Activated T-cell treated with anti-CD3 and anti-CD28 coated beads, Interleukin-2, amount 50 U/mL, for 24 hours (primary cell): ENCODE measurements around the gene TVP23A.
"Not testable (repeated sequence)": the region's sequence is repeated elsewhere in the genome, so short reads cannot be mapped to it uniquely, and the experiment has no call there.

Source experiments
- DNase-seq: peaks from one replicate; pipeline ENCODE4 v3.0.0-alpha.2; 2020
- H3K27ac Mint-ChIP-seq: 2 replicates; pipeline ENCODE4 v1.8.0; 2020; ENCODE audit warnings: mild to moderate bottlenecking, mixed read lengths
- H3K27me3 Mint-ChIP-seq: 2 replicates; pipeline ENCODE4 v1.8.0; 2020; ENCODE audit warnings: mixed read lengths
- H3K36me3 Mint-ChIP-seq: 2 replicates; pipeline ENCODE4 v1.8.0; 2020; ENCODE audit warnings: low read depth, mixed read lengths
- H3K4me1 Mint-ChIP-seq: 2 replicates; pipeline ENCODE4 v1.8.0; 2020; ENCODE audit warnings: low read depth, mixed read lengths
- H3K4me3 Mint-ChIP-seq: 2 replicates; pipeline ENCODE4 v1.8.0; 2020; ENCODE audit warnings: mild to moderate bottlenecking, moderate library complexity, mixed read lengths
- H3K9me3 Mint-ChIP-seq: 2 replicates; pipeline ENCODE4 v1.8.0; 2020; ENCODE audit warnings: mixed read lengths

Gene TVP23A

GRCh38 chr16:10847176-10847575 is 28.6 kb upstream of the TVP23A start:
- H3K9me3 Mint-ChIP-seq: no peaks in the 10 kb centered on the region
- peaks cover 2% of the 10 kb centered on the region for H3K4me1 Mint-ChIP-seq
- H3K27ac Mint-ChIP-seq: no peak overlapping the region
- peaks cover 24% of the 10 kb centered on the region for H3K27me3 Mint-ChIP-seq
- DNase-seq: no peak
- no peaks in the 10 kb centered on the region for H3K36me3 Mint-ChIP-seq
- no peak overlapping the region for H3K4me3 Mint-ChIP-seq

GRCh38 chr16:10846213-10846998 is 27.8 kb upstream of the TVP23A start:
- no peak for DNase-seq
- Mint-ChIP-seq H3K27me3 (peaks cover 26% of the 10 kb centered on the region), H3K4me1 (no peaks in the 10 kb centered on the region), H3K4me3 (no peak overlapping the region), H3K9me3 (no peaks in the 10 kb centered on the region), H3K36me3 (no peaks in the 10 kb centered on the region), H3K27ac (no peak overlapping the region)

GRCh38 chr16:10840703-10841102 is 22.1 kb upstream of the TVP23A start:
- H3K4me1 Mint-ChIP-seq: peaks cover 1% of the 10 kb centered on the region
- peaks cover 20% of the 10 kb centered on the region for H3K27me3 Mint-ChIP-seq

GRCh38 chr16:10839279-10839666 is 20.7 kb upstream of the TVP23A start:
- Mint-ChIP-seq H3K27ac (no peak overlapping the region), H3K4me1 (peaks cover 5% of the 10 kb centered on the region), H3K9me3 (no peaks in the 10 kb centered on the region), H3K36me3 (no peaks in the 10 kb centered on the region), H3K27me3 (peaks cover 19% of the 10 kb centered on the region), H3K4me3 (no peak overlapping the region)
- no peak for DNase-seq

More at GRCh38 chr16:10840703-10841102, 22.1 kb upstream of the TVP23A start:
- no peak for DNase-seq
- Mint-ChIP-seq H3K27ac (no peak overlapping the region), H3K36me3 (no peaks in the 10 kb centered on the region), H3K9me3 (no peaks in the 10 kb centered on the region), H3K4me3 (no peak overlapping the region)

GRCh38 chr16:10838621-10839278 is 20.2 kb upstream of the TVP23A start:
- Mint-ChIP-seq H3K4me3 (no peak overlapping the region), H3K27ac (no peak overlapping the region), H3K36me3 (no peaks in the 10 kb centered on the region), H3K27me3 (peaks cover 23% of the 10 kb centered on the region), H3K4me1 (peaks cover 5% of the 10 kb centered on the region), H3K9me3 (no peaks in the 10 kb centered on the region)
- DNase-seq: no peak

GRCh38 chr16:10836174-10836853 is 17.7 kb upstream of the TVP23A start:
- H3K4me1 Mint-ChIP-seq: peaks cover 5% of the 10 kb centered on the region
- no peaks in the 10 kb centered on the region for H3K9me3 Mint-ChIP-seq
- H3K36me3 Mint-ChIP-seq: no peaks in the 10 kb centered on the region
- no peak for DNase-seq
- no peak overlapping the region for H3K27ac Mint-ChIP-seq
- peaks cover 20% of the 10 kb centered on the region for H3K27me3 Mint-ChIP-seq
- no peak overlapping the region for H3K4me3 Mint-ChIP-seq

- Mint-ChIP-seq H3K4me3 (no peak overlapping the region), H3K9me3 (no peaks in the 10 kb centered on the region), H3K36me3 (no peaks in the 10 kb centered on the region)
These were observed 16.8 kb upstream of the TVP23A start for GRCh38 chr16:10835281-10835931.

GRCh38 chr16:10834766-10835165 is 16.2 kb upstream of the TVP23A start:
- peaks cover 15% of the 10 kb centered on the region for H3K27me3 Mint-ChIP-seq
- H3K9me3 Mint-ChIP-seq: no peaks in the 10 kb centered on the region
- no peak overlapping the region for H3K4me3 Mint-ChIP-seq
- no peak overlapping the region for H3K27ac Mint-ChIP-seq
- no peak for DNase-seq
- no peaks in the 10 kb centered on the region for H3K36me3 Mint-ChIP-seq
- peaks cover 5% of the 10 kb centered on the region for H3K4me1 Mint-ChIP-seq

More at GRCh38 chr16:10835281-10835931, 16.8 kb upstream of the TVP23A start:
- DNase-seq: no peak
- H3K4me1 Mint-ChIP-seq: peaks cover 5% of the 10 kb centered on the region
- H3K27ac Mint-ChIP-seq: no peak overlapping the region
- peaks cover 15% of the 10 kb centered on the region for H3K27me3 Mint-ChIP-seq

- no peaks in the 10 kb centered on the region for H3K36me3 Mint-ChIP-seq
- H3K9me3 Mint-ChIP-seq: no peaks in the 10 kb centered on the region
- no peak for DNase-seq
- peaks cover 15% of the 10 kb centered on the region for H3K27me3 Mint-ChIP-seq
- H3K4me1 Mint-ChIP-seq: peaks cover 5% of the 10 kb centered on the region
- no peak overlapping the region for H3K4me3 Mint-ChIP-seq
- H3K27ac Mint-ChIP-seq: no peak overlapping the region
These were observed 15.5 kb upstream of the TVP23A start for GRCh38 chr16:10834130-10834529.

- no peaks in the 10 kb centered on the region for H3K9me3 Mint-ChIP-seq
- H3K27ac Mint-ChIP-seq: no peak overlapping the region
- no peak for DNase-seq
- no peaks in the 10 kb centered on the region for H3K36me3 Mint-ChIP-seq
- H3K27me3 Mint-ChIP-seq: peaks cover 15% of the 10 kb centered on the region
- no peak overlapping the region for H3K4me3 Mint-ChIP-seq
- H3K4me1 Mint-ChIP-seq: peaks cover 5% of the 10 kb centered on the region
These were observed 14.7 kb upstream of the TVP23A start for GRCh38 chr16:10833271-10833670.

GRCh38 chr16:10831894-10832886 is 13.6 kb upstream of the TVP23A start:
- H3K27me3 Mint-ChIP-seq: peaks cover 15% of the 10 kb centered on the region
- H3K36me3 Mint-ChIP-seq: no peaks in the 10 kb centered on the region
- H3K27ac Mint-ChIP-seq: no peak overlapping the region
- no peak for DNase-seq
- no peaks in the 10 kb centered on the region for H3K9me3 Mint-ChIP-seq
- peaks cover 5% of the 10 kb centered on the region for H3K4me1 Mint-ChIP-seq
- H3K4me3 Mint-ChIP-seq: no peak overlapping the region

- H3K27ac Mint-ChIP-seq: not testable (repeated sequence)
These were observed 11.6 kb upstream of the TVP23A start for GRCh38 chr16:10830240-10830639.

GRCh38 chr16:10829390-10830098 is 10.9 kb upstream of the TVP23A start:
- not testable (repeated sequence) for H3K4me3 Mint-ChIP-seq, H3K4me1 Mint-ChIP-seq, H3K9me3 Mint-ChIP-seq, DNase-seq, H3K27me3 Mint-ChIP-seq, H3K27ac Mint-ChIP-seq, H3K36me3 Mint-ChIP-seq

More at GRCh38 chr16:10830240-10830639, 11.6 kb upstream of the TVP23A start:
- H3K9me3 Mint-ChIP-seq, H3K4me1 Mint-ChIP-seq, DNase-seq, H3K4me3 Mint-ChIP-seq, H3K36me3 Mint-ChIP-seq: not testable (repeated sequence)
- peaks cover 10% of the 10 kb centered on the region for H3K27me3 Mint-ChIP-seq
